GM19025 (cell line): ENCODE results near the gene CADPS2.

ENCODE experiments used
- ATAC-seq: cut with Tn5 transposase; IDR thresholded peaks from one replicate; pipeline ENCODE4 v1.9.1; 2021; ENCODE audit warnings: mild to moderate bottlenecking, low read depth, moderate library complexity; ENCODE audit not compliant: unreplicated experiment

Gene CADPS2

DNA sequence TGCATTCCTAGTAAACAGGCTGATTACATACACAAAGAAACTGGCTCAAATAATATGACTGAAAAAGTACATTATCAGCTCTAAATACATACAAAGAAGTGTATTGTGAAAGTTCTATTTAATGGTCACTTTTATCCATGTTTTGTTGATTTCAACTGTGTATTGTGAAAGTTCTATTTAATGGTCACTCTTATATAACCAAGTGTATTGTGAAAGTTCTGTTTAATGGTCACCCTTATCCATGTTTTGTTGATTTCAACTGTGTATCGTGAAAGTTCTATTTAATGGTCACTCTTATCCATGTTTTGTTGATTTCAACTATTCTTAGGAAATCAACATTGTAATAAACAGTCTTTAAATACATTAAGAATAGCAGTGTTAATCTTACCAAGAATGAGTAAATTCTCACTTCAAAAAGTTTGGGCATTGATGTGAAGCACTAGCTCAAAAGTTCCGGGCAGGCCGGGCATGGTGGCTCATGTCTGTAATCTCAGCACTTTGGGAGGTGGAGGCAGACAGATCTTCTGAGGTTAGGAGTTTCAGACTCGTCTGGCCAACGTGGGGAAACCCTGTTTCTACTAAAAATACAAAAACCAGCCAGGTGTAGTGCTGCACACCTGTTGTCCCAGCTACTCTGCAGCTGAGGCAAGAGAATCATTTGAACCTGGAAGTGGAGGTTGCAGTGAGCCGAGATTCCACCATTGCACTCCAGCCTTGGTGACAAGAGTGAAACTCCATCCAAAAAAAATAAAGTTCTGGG, 546.9 kb downstream of the CADPS2 start:
- no peak for ATAC-seq

DNA sequence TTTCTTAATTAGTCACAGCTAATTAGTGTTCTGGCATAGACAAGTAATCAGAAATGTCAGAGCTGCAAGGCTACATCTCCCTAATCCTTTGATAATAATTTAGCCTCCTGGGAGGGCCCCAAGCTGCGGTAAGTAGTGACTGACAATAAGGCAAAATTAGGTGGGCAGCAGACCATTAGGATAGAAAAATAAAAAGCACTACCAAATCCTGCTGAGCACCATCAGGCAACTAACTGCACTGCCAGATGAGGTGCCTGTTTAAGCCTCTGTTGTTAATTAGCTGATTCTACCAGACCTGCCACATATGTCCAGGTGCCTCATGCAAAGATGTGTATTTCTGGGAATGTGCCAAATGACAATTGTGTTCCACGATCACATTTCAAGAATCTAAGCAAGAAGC, 549.2 kb downstream of the CADPS2 start:
- ATAC-seq: no peak

DNA sequence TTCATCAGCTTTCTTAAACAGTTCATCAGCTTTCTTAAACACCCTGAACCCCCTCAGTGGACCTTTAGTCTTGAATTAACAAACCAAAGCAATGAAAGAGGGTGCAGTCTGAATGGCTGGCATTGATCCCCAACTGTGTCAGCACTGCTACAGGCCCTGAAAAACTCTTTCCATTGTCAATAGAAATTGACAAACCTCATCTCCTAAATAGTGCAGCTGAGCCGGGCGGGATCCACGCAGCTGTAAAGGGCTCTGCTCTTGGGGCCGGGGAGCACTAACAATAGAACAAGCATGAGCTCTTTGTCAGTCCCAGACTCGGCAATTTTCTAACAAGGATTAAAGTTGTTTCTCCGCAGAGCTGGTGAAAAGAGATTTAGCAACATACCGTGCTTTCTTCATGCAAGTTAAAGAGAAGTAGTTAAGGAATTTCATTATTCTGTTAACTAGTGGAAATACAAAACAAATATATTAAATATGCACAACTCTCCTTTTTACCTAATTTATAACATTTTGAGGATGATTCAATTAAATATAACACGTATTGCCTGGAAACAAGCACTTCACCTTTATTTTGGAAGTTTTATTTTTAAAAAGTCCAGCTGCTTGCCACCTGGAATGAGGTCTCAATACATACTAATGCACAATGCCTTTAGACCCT, 557.0 kb downstream of the CADPS2 start:
- ATAC-seq: no peak

DNA sequence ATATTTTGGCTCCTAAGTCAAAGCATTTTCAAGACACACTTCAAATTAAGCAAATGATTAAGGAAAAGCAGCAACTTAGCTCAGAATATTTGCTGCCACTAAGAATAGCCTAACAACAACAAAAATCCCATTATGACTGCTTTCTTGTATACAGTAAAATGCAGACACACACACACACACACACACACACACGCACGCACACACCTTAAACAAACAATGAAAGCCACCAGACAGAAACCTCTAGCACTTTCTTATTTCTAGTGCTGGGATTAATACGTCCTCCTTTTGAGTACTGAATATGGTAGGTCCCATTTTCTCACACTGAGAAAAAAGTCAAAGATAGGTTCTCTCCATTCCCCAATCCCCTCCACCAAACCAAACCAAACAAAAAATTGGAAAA, 558.3 kb downstream of the CADPS2 start:
- no peak for ATAC-seq

DNA sequence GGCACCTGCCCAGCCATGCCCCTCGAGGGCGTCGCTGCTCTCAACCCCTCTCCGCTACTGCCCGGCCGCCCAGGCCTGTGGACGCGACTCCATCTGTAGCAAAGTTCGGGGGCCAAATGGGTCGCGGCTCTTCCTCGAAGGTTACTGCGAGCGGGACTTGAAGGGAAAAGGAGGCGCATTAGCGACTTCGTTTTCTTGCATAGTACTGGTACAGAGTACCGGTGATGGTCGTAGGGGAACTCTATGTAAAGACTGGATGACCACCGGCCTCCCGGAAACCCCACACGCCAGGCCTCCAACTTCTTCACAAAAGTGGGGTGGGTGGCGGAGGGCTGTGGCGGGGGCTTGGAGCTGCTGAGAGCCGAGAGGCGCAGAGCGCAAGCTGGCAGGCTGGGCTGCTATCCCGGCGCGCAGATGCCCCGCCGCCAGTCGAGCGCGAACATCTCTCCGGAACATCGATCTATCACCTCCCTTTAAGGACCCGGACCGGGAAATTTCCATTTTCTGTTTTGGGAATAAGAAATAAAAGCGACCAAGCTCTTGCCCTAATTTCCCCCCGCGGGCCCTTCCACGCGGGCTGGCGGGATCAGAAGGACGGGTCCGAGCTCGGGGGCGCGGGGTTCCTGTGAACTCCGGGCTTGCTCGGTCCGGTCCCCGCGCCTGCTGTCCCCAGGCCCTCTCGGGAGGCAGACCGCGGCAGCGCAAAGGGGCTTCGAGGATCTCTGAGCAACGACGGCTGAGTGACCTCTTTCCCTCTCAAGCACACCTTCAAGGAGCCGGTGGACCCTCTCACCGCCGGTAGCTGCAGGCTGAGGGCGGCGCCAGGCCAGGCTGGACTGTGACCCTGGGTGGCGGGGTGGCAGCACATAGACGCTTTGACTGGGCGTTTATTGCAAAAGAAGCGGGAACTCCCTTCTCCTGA, 569.5 kb downstream of the CADPS2 start:
- ATAC-seq: no peak

DNA sequence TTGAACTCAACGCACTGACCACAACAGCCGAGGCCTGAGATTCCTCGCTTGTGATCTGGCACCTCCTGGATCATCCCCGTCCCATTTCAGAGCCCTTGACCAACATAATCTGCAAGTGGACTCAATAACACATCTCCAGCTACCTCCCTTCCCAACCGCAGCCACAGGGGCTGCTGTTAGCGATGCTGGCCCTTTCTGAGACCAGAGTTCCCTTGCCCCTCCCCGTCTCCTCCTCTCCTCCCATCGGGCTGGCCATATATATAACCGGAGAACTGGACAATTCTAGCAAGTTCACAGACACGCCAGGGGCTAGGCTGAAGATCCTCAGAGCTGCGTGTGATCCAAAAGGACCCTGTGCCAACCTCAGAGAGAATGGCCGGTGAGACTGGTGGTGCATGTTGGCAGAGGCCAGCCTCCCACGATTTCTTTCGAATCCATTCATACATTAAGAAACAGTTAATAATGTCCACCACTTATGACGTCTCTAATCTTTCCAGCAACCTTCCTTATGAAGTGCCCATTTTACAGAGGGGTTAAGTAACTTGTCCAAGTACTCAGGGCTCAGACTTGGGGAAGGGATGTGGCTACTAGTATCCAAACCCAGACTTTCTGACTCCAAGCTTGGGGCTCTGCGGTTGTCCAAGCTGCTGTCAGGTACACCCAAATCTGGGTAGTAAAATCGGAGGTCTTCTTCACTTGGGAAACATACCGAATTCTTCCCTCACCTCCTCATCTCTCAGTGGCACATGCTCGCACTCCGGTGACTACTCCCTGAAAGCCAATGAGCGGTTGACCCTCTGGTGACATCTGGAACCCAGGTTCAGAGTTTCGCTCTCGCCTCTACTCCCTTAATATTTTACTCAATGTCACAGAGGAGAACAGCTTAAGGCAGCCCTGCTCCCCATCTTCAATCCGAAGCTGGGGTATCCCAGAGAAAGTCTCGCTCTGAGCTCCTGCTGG, 570.5 kb downstream of the CADPS2 start:
- no peak for ATAC-seq

DNA sequence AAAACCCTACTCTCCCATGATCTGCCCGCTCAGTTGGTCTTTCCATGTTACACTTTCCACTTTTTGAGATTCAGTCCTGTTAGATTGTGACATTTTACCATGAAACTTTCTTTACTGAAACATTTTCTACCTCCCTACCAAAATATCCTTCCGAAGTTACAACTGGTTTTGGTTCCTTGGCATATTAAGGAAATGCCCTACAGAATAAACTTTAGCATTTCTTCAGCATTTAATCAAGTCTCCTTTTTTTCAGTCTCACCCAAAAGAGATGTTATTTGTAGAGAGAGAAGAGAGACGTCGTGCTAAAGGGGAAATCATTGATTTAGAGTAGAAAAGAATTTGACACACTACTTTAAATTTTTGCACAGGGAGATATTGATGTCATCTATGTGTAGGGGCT, 572.0 kb downstream of the CADPS2 start:
- ATAC-seq: no peak

DNA sequence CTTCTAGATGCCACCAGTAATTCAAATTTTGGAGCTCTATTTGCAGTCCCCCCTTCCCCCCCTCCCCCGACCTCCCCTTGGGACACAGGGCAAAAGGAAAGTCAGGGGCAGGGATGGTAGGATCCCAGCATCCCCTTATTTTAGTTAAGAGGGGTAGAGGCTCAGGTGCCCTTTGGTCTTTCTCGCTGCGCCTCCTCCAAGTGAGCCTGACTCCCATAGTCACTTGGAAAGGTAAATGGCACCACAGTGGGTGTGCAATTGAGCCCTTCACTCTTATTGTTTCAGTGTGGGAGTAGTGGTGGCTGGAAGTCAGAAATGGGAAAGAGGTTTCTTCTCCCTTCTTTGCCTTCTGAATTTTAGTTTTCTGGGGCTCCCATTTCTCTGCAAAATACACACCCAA, 573.5 kb downstream of the CADPS2 start:
- no peak for ATAC-seq

DNA sequence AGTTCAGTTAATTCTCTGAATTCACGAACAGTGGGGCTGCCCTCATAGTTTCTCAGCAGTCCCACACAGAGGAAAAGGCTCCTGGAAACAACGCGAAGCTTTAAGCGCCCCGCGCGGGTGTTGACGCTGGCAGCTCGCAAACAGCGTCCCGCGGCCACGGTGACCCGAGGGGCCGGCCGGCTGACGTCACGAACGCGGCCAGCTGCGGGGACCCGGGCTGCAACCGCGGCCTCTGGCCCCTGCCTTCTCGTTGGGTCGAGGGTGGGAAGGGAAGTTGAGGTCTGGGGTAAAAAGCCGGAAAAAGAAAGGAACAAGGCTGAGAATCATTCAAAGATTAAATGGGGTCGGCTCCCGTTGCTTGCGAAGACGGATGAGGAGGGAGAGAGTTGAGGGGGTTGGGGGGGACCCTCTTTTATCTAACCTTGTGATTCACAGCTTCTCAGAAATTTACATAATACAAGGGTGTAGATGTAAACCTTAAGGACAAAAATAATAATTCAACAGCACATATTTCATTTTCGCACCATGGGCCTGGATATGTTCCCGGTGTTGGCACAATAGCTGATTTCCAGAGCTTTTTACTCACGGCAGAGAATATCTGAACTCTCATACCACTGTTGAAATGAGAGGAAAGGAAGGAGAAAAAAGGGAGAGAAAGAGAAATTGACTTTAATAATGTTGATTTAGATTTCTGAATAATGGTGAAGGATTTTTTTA, 574.4 kb downstream of the CADPS2 start:
- ATAC-seq: no peak

DNA sequence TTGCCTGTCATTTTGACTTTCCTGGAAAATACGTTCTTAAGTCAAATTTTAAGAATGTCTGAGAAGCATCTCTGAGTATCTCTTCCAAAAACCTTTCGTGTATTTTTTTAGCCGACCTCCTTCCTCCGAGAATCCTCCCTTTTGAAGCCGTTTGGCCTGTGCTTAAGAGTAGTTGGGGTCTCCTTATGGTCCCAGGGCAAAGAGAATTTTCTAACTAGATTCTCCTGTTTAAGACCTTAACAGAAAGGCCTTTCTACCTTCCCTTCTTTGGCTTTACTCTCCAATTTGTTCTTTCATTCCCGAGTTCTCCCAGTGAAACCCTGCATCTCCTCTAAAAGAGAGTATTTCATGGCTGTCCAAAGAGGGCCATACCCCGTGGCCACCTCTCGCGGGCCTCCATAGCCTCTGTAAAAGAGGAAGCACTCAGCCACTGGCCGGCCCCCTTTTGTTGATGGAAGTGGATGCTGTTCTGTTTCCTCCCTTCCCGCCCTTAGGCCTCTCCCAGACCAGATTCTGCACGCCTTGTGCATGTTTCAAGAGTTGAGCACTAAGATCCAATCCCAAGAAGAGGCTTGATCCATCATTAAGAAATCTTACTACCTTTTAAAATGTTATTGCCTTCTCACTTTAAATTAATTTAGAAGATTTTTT, 575.1 kb downstream of the CADPS2 start:
- no peak for ATAC-seq

DNA sequence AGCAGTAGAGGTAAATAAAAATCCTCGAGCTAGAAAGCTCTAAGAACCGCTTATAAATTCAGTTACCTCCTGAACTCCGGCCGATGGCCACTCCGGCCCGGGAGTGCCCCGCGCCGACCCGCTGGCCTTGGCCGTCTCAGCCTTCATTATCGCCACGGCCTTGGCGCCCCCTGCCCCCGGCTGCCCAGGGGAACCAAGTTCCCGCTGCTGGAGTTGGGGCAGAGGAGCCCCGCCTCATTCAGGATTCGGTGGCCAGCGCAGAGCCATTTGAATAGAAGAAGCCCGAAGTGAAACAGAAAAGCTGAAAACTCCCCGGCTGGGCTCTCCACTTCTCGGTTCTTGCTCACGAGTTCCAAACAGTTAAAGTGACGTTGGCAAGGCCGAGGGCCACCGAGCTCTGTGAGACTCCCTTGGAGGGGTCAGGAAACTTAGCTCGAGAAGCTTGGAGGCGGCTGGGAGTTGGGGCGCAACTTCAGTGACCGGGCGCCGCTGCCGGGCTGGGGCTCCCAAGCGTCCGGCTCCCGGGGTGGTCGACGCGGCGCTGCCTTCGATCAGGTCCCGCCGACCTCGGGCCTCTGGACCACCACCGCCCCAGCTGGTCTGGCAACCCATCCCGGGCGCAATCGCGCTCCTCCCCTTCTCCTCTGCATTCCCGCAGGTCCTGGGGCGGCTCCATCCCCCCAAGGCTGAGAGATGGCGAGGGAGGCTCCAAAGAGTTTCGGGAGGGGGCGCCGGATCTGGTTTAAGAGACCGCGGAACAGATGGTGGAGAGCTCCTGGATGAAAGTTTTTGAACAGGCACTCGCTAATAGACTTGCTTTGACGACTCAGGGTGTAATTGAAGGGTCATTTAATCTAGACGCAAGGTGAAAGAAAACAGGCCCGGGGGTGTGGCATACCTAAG, 575.9 kb downstream of the CADPS2 start:
- ATAC-seq: no peak

DNA sequence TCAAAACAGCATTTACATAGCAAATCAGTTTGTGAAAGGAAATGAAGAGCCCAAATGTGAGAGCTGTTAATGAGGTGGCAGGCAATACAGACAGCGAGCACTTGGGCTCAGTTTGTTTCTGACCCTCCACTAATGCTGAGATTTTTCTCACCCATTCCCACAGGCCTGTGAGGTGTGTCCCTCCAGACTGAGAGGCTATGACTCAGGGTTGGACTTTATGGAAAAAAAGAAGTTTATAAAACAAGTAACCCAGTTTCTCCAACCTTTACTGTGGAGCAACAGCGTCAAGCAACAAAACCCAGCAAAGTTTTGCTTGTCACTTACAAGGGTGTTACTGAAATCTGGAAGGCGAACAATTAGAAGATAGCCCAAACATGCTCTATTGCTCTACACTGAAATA, 576.8 kb downstream of the CADPS2 start:
- no peak for ATAC-seq

DNA sequence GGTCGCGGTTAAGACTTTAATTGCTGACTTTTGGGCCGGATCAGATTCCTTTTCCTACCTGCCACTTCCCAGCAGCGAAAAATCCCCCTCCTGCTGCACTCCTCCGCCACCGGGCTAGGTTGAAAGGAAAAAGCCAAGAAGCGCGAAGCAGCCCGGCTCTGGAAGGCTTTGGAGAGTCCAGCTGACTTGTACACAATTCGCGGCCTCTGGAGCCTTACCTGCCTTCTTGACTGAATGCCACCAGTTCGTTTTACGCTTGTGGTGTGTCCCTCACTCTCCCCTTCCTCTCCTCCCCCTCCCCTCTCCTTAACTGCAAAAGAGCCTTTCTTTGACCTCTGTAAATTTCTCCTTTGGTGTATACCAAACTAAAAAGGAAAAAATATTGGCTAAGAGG, 579.0 kb downstream of the CADPS2 start:
- ATAC-seq: no peak

DNA sequence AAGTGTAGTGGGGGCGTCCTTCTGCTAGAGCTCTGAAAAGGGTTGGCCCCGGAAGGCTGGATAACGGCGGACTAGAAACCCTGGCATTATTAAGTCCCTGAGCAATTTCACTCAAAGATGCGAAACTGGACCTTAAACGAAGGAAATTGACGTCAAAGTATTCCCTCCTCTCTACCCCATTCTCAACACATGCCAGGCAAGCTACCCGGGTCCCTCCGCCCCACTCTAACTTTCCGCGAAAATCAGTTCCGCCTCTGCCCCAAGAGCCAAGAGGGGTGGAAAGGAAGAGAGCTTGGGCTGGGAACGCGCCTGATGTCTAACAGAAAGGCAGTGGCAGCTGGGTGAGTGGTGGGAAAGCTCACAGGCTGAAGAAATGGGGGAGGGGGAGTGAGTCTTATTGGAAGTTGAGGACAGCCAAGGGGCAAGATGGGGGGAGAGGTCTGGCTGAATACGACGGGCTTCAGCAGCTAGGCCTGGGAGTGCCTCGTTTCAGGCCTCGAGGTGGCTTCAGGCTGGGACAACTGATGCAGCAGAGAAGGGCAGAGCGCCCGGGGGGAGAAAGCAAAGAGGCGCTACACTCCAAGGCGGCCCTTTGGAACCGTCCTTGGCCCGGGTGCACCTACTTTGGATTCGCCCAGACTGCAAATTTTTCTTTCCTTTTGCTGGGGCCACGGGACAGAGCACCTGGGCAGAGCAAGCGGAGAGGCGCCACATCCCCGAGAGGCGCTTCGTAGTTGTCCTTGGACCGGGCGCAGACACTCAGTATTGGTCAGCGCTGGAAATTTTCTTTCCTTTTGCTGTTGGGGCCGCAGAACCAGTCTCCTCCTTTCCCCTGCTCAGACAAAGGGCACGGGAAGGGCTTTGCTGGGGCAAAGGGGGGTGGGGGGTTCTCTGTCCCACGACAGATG, 579.7 kb downstream of the CADPS2 start:
- ATAC-seq: no peak

DNA sequence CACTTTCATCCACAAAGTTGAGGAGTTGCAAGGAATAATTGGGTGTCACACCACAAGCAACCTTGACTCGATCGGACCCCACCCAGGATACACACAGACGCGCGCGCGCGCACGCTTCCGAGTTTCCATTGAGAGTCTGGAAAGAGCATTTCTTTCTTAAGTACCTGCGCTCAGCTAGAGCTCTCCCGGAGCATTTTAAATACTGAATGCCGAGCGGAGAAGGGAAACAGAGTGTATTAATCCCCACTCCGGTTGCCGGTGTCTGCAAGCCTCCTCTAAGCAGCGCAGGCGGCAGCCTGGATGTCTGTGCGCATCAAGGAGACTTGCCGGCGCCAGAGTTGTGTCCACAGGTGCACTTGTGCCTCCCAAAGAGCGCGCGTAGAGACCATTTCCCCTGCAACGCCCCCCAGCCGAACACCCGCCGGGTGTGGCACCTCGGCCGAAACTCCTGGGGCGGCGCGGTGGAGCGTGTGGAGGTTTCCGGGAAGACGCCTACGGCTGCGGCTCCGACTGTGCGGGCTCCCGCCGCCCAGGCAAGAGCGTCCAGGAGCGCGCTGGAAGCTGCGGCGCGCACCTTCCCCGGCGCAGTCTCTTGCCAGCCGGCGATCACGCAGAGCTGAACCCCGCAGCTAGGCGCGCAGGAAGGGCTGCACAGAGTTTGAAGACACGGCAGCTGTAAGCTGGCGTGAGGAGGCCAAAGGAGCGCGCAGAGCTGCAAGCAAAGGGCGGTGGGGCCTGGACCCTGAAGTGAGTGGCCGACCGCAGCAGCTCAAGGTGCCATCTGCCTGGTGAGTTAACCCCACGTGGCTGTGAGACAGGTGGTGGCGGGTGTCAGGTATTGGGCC, 580.6 kb downstream of the CADPS2 start:
- no peak for ATAC-seq

DNA sequence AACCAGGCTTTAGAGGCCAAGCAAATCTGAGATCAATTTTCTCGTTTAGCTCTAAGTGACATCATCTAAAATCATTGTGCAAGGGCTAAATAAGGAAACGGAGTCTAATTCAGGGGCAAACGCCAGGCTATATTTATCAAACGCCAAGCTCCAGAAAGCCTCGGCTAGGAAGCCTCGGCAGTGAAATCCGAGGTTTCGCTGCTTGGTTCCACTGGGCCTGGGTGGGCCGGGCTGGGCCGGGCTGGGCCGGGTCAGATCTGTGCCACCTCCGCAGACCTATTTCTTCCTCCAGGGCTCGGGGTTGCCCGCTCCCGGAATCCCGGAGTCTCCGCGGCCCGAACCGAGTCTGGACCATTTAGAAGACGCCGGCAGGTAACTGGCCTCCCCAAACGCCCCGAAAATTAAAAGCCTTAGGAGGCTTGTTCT, 581.3 kb downstream of the CADPS2 start:
- no peak for ATAC-seq
